ENCODE data around the gene SNAI3. TPM values are rescaled to one million over a fixed set of nuclear protein-coding genes. Genes with fewer than 3 reads are reported as not detected.

SNAI3 gene
- total and polyA plus RNA-seq, 10 donors = 4.8 to 7.8 (median 6.4) TPM

- intact Hi-C loops (cut with DNase I; ENCODE audit: low total_unique reads) = no loop called here
- WGBS, 5 donors = 90 to 95% (median 93%) methylated on average over 11 to 16 of the region's 16 CpGs
- peak; percentile 87 for DNase-seq
- H3K27ac ChIP-seq = peak overlapping the region in 7 of 8 donors; percentile 91 to 98 (median 94)
- H3K27me3 ChIP-seq (replicated peaks in 1 of 7) = no peaks in the 10 kb centered on the region
- H3K4me3 ChIP-seq = peak overlapping the region in 1 of 8 donors; percentile 91
- H3K4me1 ChIP-seq = peaks cover 49 to 75% (median 68%) of the 10 kb centered on the region in 6 donors
- TF ChIP-seq CTCF (IDR thresholded peaks at IDR 0.05 in 8 of 11, conservative IDR thresholded peaks at IDR 0.05 in 3 of 11) (no peak), POLR2A (IDR thresholded peaks at IDR 0.05) (no peak), POLR2AphosphoS5 (IDR thresholded peaks at IDR 0.05) (no peak)
- H3K9me3 ChIP-seq = no peaks in the 10 kb centered on the region
- H3K36me3 ChIP-seq = peaks cover 0 to 74% (median 46%) of the 10 kb centered on the region in 6 donors
These were observed 12.9 kb upstream of the SNAI3 start for GRCh38 chr16:88699180-88699579.

GRCh38 chr16:88698646-88699045, 12.3 kb upstream of the SNAI3 start:
- 86 to 90% (median 89%) methylated on average over 10 to 25 of the region's 25 CpGs for WGBS, 5 donors
- intact Hi-C loops (cut with DNase I; ENCODE audit: low total_unique reads) = no loop called here
- no peak for TF ChIP-seq CTCF (IDR thresholded peaks at IDR 0.05 in 8 of 11, conservative IDR thresholded peaks at IDR 0.05 in 3 of 11)
- TF ChIP-seq POLR2A (IDR thresholded peaks at IDR 0.05) = no peak
- peak in 2 of 3 donors; percentile 23 to 46 for TF ChIP-seq POLR2AphosphoS5 (IDR thresholded peaks at IDR 0.05)
- Histone ChIP-seq H3K4me1 (peaks cover 44 to 73% (median 64%) of the 10 kb centered on the region in 6 donors), H3K4me3 (no peak overlapping the region), H3K36me3 (peaks cover 0 to 75% (median 46%) of the 10 kb centered on the region in 6 donors), H3K9me3 (no peaks in the 10 kb centered on the region), H3K27me3 (replicated peaks in 1 of 7) (no peaks in the 10 kb centered on the region), H3K27ac (peak overlapping the region in 7 of 8 donors; percentile 28 to 98 (median 94))
- peak; percentile 86 for DNase-seq

GRCh38 chr16:88697831-88698615, 11.7 kb upstream of the SNAI3 start:
- Histone ChIP-seq H3K4me3 (no peak overlapping the region), H3K4me1 (peaks cover 39 to 73% (median 62%) of the 10 kb centered on the region in 6 donors), H3K36me3 (peaks cover 0 to 75% (median 46%) of the 10 kb centered on the region in 6 donors), H3K9me3 (no peaks in the 10 kb centered on the region), H3K27me3 (replicated peaks in 1 of 7) (no peaks in the 10 kb centered on the region), H3K27ac (peak overlapping the region in 6 of 8 donors; percentile 13 to 98 (median 94))
- 82 to 85% (median 85%) methylated on average over 31 to 37 of the region's 37 CpGs for WGBS, 5 donors
- TF ChIP-seq POLR2A (IDR thresholded peaks at IDR 0.05) (no peak), CTCF (IDR thresholded peaks at IDR 0.05 in 8 of 11, conservative IDR thresholded peaks at IDR 0.05 in 3 of 11) (peak in 4 of 11 experiments; percentile 17 to 53 (median 34))
- no peak for DNase-seq
- intact Hi-C loops (cut with DNase I; ENCODE audit: low total_unique reads) = no loop called here

- no peak for TF ChIP-seq POLR2AphosphoS5 (IDR thresholded peaks at IDR 0.05)
- TF ChIP-seq POLR2A (IDR thresholded peaks at IDR 0.05) = no peak
- TF ChIP-seq CTCF (IDR thresholded peaks at IDR 0.05 in 8 of 11, conservative IDR thresholded peaks at IDR 0.05 in 3 of 11) = no peak
- peaks cover 0 to 67% (median 46%) of the 10 kb centered on the region in 6 donors for H3K36me3 ChIP-seq
- no peak overlapping the region for H3K4me3 ChIP-seq
- DNase-seq = no peak
- no peaks in the 10 kb centered on the region for H3K27me3 ChIP-seq (replicated peaks in 1 of 7)
- peak overlapping the region in 3 of 8 donors; percentile 13 to 97 (median 95) for H3K27ac ChIP-seq
- no peaks in the 10 kb centered on the region for H3K9me3 ChIP-seq
- H3K4me1 ChIP-seq = peaks cover 39 to 73% (median 62%) of the 10 kb centered on the region in 6 donors
- intact Hi-C loops (cut with DNase I; ENCODE audit: low total_unique reads) = no loop called here
- 88 to 92% (median 89%) methylated on average over 22 to 47 of the region's 47 CpGs for WGBS, 5 donors
These were observed 11.0 kb upstream of the SNAI3 start for GRCh38 chr16:88697116-88697830.

Data from spleen (tissue), 11 donors.